Measurements from ENCODE around the gene PPCDC.

GRCh38 chr15:75016431-75016830 is 7.0 kb upstream of the PPCDC start:
- TF ChIP-seq GATA2 (IDR thresholded peaks at IDR 0.05; ENCODE audit: low read depth, low read length): no peak
- TF ChIP-seq GATA3 (IDR thresholded peaks at IDR 0.05; ENCODE audit: low read depth, low read length): no peak

Data from SH-SY5Y (cell line).